ENCODE results near the gene PTGER3. TPM values are rescaled to one million over a fixed set of nuclear protein-coding genes. Genes with fewer than 3 reads are reported as not detected.

PTGER3 gene
- total RNA-seq, 4 donors from 2014 or later, result 0.12 to 1.5 (median 0.29) TPM; not detected in 1

DNA sequence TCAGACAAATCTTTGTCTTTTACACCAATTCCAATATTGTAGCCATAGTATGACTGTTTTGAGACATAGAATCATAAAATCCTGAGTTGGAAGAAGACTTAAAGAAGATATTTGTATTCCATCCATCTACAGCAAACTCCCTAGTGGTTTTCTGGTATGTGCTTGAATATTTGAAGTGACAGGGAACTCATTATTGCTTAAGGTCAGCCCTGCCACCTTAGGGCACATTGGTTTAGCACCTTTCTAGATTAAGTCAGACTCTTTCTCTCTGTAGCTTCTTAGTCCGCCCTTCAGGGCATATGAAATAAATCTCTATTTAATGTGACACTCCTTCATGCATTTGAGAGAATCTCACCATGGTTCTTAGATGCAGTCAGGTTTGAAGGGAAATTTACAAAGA lies 49.8 kb downstream of the PTGER3 start:
- TF ChIP-seq POLR2A (IDR thresholded peaks at IDR 0.05), result no peak
- TF ChIP-seq CTCF (IDR thresholded peaks at IDR 0.05 in 4 of 5, conservative IDR thresholded peaks at IDR 0.05 in 1 of 5), result no peak
- ATAC-seq (no peak), DNase-seq (no peak)
- Histone ChIP-seq H3K36me3 (no peaks in the 10 kb centered on the region), H3K4me3 (no peak overlapping the region), H3K27ac (no peak overlapping the region), H3K4me1 (no peaks in the 10 kb centered on the region), H3K27me3 (no peaks in the 10 kb centered on the region), H3K9me3 (no peaks in the 10 kb centered on the region)
- in situ Hi-C loops (cut with MboI; ENCODE audit: low sequenced_read_pairs in 4 of 4), result no loop called here
- intact Hi-C loops (cut with DNase I; ENCODE audit: low total_unique reads), result no loop called here

GRCh38 chr1:70994753-70995268 lies 52.8 kb downstream of the PTGER3 start:
- Histone ChIP-seq H3K27ac (no peak overlapping the region), H3K36me3 (no peaks in the 10 kb centered on the region), H3K27me3 (no peaks in the 10 kb centered on the region), H3K9me3 (no peaks in the 10 kb centered on the region), H3K4me1 (no peaks in the 10 kb centered on the region), H3K4me3 (no peak overlapping the region)
- in situ Hi-C loops (cut with MboI; ENCODE audit: low sequenced_read_pairs in 4 of 4) (no loop called here), intact Hi-C loops (cut with DNase I; ENCODE audit: low total_unique reads) (no loop called here)
- no peak for TF ChIP-seq CTCF (IDR thresholded peaks at IDR 0.05 in 4 of 5, conservative IDR thresholded peaks at IDR 0.05 in 1 of 5)
- TF ChIP-seq POLR2A (IDR thresholded peaks at IDR 0.05), result no peak
- DNase-seq, result no peak
- ATAC-seq, result no peak

GRCh38 chr1:70993798-70994197 lies 53.8 kb downstream of the PTGER3 start:
- in situ Hi-C loops (cut with MboI; ENCODE audit: low sequenced_read_pairs in 4 of 4), result no loop called here
- ATAC-seq, result no peak
- no peak for DNase-seq
- Histone ChIP-seq H3K4me3 (no peak overlapping the region), H3K27ac (no peak overlapping the region), H3K36me3 (no peaks in the 10 kb centered on the region), H3K27me3 (no peaks in the 10 kb centered on the region), H3K9me3 (no peaks in the 10 kb centered on the region), H3K4me1 (no peaks in the 10 kb centered on the region)
- TF ChIP-seq POLR2A (IDR thresholded peaks at IDR 0.05) (no peak), CTCF (IDR thresholded peaks at IDR 0.05 in 4 of 5, conservative IDR thresholded peaks at IDR 0.05 in 1 of 5) (no peak)
- intact Hi-C loops (cut with DNase I; ENCODE audit: low total_unique reads), result no loop called here

GRCh38 chr1:70992521-70992920 lies 55.1 kb downstream of the PTGER3 start:
- Histone ChIP-seq H3K27ac (no peak overlapping the region), H3K27me3 (no peaks in the 10 kb centered on the region), H3K4me1 (no peaks in the 10 kb centered on the region), H3K36me3 (no peaks in the 10 kb centered on the region), H3K4me3 (no peak overlapping the region), H3K9me3 (no peaks in the 10 kb centered on the region)
- in situ Hi-C loops (cut with MboI; ENCODE audit: low sequenced_read_pairs in 4 of 4), result no loop called here
- intact Hi-C loops (cut with DNase I; ENCODE audit: low total_unique reads), result no loop called here
- no peak for TF ChIP-seq CTCF (IDR thresholded peaks at IDR 0.05 in 4 of 5, conservative IDR thresholded peaks at IDR 0.05 in 1 of 5)
- TF ChIP-seq POLR2A (IDR thresholded peaks at IDR 0.05), result no peak
- DNase-seq, result no peak
- ATAC-seq, result no peak

Data from gastrocnemius medialis (tissue), 4 donors.